NCI-H2029 (cell line): Measurements from ENCODE around the gene JARID2.
A peak's percentile ranks its signal among the peaks of the same experiment; 100 is the strongest.
"Not testable (repeated sequence)": the region's sequence is repeated elsewhere in the genome, so short reads cannot be mapped to it uniquely, and the experiment has no call there.

Source experiments
- DNase-seq: peaks from one replicate; lab custom pipeline; 2025; lab: John Stamatoyannopoulos, UW

JARID2 gene

DNA sequence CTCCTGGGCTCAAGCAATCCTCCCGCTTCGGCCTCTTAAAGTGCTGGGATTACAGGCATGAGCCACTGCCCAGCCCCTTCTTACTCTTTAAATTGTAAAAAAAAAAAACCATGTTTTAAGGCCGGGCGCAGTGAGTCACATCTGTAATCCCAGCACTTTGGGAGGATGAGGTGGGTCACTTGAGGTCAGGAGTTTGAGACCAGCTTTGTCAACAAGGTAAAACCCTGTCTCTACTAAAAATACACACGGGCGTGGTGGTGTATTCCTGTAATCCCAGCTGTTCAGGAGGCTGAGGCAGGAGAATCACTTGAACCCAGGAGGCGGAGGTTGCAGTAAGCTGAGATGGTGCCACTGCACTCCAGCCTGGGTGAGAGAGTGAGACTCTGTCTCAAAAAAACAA is 43.6 kb downstream of the JARID2 start:
- not testable (repeated sequence) for DNase-seq

DNA sequence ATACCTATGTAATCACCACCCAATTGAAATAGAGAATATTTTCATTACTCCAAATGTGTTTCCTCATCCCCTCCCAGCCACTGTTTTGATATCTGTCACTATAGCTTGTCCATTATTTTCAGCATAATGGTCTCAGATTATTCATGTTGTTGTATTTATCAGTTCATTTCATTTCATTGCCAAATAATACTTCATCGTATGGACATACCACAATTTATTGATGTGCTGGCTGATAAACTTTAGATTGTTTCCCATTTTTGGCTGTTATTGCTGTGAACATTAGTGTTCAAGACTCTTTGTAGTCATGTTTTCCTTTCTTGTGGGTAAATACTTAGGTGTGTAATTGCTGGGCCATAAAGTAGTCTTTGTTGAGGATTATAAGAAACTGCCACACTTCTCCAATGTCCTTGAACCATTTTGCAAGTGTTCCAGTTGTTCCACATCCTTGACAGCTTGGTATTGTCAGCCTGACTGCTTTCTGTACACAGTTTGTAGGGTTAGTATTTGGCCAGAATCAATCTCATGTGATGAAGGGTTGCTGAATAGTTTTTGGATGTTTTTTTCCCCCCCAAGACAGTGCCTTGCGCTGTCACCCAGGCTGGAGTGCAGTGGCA is 44.3 kb downstream of the JARID2 start:
- DNase-seq, result no peak

DNA sequence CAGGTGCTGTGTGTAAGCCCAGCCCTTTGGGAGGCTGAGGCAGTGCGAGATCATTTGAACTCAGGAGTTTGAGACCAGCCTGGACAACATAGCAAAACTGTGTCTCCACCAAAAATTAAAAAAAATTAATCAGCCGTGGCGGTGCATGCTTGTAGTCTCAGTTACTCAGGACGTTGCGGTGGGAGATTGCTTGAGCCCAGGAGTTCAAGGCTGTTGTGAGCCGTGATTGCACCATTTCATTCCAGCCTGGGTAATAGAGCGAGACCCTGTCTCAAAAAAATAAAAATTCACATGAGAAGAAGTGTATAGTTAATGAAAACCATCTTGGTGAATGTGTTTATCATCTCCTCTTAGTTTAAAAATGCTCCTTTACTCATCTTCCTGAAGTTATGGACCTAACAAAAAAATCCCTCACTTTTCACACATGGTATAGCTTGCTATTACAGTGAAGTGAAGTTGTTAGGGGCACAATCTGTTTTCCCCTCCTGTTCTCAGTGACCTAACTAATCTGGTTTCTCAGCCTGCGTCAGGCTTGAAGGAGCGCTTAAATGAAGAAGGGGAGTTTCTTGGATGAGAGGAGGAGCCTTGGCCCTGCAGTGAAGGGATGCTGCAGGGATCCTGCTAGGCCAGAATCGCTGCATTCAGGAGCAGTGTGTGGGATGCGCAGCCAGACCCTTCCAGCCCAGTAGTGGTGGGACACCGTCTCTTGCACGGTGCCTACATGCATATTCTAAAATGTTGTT is 45.3 kb downstream of the JARID2 start:
- no peak for DNase-seq

DNA sequence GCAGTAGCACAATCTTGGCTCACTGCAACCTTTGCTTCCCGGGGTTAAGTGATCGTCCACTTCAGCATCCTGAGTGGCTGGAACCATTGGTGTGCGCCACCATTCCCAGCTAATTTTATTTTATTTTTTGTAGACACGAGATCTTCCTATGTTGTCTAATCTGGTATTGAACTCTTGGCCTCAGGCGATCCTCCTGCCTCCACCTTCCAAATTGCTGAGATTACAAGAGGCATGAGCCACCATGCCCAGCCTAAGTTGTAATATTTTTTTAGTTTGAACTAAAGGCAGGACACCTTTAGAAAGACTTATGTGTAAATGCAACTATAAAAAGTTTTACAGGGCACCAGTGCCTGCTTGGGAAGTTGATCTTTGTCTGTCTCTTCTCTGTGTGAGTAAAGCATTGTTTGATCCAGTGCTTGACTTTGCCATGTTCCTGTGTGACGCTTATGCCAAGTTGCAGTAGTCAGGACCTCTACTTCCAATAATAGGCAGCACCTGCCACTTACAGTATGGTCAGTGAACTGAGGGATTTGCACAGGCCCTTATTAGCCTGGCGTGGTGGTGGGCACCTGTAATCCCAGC is 46.9 kb downstream of the JARID2 start:
- DNase-seq, result no peak

DNA sequence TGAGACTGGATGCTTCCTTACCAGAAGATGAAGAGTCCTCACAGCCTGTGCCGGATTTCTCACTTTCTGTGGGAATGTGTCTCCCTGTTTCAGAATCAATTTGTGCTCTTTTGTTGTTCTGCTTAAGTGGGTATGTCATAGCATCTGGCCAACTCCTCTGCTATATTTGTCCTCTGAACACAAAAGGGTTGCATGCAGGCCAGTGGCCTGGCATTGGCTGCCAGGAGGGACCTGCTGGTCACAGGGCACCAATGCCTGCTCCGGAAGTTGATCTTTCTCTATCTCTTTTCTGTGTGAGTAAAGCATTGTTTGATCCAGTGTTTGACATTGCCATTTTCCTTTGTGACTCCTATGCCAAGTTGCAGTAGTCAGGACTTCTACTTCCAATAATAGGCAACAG is 47.8 kb downstream of the JARID2 start:
- DNase-seq, result peak; percentile 88

DNA sequence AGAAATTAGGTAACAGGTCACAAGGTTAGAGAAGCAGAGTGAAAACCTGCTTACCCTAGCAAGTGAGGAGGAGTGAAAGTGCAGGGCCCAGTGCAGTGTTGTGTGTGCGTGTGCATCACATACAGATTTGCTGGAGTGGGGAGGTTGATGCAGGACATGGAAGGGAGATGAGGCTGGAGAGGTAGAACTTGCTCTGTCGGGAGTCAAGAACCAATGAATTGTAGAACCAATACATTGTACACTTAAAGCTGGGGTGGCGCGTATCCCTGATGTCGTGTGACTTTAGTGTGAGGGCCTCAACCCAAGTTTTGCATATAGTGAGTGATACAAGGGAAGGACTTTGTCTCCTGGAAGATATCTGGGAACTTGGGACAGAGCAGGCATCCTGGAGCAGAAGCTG is 48.6 kb downstream of the JARID2 start:
- no peak for DNase-seq

DNA sequence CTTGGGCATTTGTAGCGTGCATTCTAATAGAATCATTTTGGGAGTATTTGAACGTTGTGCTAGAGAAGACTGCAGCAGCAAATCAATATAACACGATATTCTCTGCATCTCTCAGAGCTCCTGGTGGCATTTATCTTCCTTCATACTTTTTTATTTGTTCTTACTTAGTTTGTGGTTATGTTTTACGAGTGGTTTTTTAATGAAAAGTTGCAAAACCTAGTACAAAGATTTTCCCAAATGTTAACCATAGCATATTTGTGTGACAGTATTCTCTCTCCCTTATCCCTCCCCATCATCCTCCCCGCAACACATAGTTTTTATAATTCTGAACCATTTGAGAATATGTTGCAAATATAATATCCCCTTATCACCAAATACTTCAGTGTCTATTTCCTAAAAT is 50.4 kb downstream of the JARID2 start:
- no peak for DNase-seq

DNA sequence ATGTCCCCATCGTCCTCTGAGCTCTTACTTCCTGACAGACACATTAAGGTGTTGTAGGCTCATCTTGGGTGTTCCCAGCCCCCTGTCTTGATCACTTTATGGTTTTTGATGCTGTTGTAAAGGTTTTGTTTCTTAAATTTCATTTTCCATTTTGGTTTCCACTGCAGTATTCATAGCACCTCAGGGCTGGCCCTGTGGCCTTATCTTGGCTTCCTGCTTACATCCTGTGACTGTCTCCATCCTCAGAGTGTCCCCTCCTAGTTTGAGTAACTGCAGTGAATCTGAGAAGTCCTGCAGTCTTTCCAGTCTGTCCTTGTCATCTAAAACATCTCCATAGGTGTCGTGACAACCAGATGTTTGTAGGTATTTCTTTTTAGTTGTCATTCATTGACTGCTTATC is 50.9 kb downstream of the JARID2 start:
- DNase-seq, result no peak

DNA sequence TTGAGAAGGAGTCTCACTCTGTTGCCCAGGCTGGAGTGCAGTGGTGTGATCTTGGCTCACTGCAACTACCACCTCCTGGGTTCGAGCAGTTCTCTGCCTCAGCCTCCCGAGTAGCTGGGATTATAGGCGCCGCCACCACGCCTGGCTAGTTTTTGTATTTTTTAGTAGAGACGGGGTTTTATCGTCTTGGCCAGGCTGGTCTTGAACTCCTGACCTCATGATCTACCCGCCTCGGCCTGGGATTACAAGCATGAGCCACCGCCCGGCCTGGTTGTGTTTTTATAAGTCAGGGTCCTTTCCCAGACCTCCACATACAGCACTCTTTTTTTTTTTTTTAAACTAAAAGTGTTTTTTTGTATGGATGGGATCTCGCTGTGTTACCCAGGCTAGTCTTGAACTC is 51.3 kb downstream of the JARID2 start:
- not testable (repeated sequence) for DNase-seq

DNA sequence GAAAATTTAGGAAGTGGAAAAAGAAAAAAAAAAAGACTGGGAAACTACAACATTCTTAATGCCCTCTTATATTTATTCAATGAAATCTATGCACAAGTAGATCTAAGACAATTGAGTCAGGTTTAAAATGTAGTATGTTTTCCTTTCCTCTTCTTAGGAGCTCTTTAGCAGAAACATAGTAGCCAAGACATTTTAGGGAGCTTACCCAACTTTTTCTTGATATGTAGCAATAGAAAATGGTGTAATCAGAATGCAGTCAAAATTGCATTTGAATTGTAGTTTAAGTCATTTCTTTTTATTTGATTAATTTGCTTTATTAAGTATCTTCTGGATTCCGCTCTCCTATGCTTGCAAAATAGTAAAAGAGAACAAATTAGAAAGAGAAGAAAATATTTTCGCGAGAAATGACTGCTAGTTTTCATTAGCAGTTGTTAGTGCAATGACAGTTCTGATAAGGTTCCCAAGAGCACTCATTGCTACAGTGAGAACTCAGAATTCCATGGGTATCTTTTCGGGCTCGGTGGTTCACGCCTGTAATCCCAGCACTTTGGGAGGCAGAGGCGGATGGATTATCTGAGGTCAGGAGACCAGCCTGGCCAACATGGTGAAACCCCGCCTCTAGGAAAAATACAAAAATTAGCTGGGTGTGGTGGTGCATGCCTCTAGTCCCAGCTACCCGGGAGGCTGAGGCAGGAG is 52.2 kb downstream of the JARID2 start:
- no peak for DNase-seq

DNA sequence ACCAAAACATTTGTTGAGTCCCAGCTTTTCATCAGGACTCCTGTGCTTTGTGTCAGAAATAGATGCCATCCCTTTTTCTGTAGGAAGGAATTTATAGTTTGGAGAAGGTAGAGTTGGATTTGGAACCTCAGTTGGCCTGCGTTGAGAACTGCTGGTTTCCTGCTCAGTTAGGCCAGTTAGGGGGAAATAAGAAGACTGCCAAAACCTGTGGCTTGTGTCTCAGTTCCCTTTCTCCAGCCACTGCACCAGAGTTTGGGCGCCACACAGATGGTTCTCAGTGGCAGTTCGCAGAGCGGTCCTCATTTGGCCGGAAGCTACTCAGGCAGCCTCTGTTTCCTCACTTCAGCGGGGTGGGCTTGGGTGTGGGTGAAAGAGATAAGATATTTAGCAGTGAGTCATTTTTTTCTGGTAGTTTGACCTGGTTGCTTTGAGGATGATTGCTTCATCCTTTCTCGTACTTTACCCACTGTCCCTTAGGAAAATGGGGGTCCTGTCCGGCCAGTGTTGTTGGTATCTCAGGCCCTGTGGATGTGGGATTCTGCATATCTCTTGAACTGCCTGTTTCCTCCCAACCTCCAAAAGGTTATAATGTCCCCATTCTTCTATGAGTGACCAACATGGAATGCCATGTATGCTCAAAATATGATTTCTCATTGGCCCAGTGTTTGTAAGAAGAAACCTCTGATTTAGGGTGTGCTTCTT is 53.7 kb downstream of the JARID2 start:
- no peak for DNase-seq

DNA sequence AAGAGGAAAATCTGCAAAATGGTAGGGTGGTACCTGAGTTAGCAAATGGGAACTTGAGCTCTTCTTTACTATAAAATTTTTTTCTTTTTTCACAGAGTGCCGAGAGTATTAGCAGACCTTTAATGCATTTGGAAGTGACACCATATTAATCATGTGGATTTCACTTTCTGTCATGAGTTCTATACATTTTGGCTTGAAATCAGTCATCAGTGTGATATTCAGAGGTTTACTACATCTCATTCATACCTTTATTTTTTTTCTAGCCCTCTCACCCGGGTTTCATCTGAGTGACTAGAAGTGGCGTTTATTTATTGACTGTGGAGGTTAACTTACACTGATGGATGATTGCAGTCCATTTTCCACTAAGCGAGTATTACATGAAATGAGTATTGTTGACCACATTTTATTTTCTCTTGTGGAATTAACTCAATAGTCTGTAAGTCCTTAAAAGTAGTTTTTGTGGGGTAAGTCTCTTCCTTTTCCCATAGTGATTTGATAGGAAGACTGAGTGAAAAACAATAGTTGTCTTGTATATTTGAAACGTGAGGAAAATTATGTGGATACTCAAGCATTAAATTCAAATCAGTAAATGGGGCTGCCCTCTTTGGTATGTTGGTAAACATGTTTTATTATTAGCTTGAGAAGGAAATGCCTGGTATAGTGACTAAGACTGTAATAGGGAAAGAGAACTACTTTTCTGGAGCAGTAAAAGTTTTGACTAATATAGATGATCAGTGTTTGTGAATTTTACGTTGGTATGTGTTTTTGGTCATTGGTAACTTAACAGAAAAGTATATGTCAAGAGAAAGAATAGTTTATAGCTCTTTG is 55.5 kb downstream of the JARID2 start:
- no peak for DNase-seq

DNA sequence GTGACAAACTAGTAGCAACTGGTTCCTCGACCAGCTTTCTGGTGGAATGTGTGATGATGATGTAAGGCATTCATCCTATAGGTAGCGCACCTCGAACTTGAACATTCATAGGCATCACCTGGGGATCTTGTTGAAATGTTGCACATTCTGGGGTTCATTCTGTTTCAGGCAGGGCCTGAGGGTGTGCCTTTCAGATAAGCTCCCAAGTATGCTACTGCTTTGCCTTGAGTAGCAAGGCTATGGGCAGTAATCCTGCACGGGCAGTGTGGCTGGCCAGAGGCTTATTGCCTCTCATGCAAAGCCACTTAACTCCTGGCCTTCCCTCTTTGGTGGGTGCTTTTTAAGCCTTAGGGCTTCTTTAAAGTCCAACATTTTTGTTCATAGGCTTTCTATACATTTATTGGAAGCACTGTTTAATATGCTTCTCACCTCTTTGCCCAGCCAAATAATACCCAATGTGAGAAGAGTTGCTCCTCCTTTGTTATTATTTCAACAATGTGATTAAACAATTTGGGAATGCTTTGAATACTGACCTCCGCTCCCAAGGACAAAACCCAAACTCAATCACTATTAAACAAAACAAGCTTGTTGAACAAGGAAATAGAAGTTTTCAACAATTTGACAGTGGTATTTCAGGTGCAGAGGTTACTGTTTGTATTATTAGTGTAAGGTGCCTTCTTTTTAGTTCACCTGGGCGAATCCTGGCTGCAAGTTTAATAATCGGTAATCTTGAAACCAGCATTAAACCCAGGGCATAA is 57.5 kb downstream of the JARID2 start:
- no peak for DNase-seq

DNA sequence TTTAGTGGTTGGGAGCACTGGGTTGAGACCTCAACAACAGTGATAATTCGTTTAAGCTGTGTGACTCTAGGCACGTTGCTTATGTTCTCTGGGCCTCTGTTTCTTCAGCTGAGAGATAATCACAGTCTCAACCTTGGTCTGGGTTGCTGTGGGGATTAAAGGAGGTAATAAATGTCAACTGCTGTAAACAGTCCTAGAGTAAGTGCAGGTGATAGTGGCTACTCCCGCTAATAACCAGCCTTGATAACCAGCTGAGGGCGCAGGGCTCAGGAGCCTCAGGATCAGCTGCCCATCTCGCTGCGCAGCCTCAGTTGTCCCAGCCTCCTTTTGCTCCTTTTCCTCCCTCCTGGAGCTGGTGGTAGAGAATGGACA is 58.0 kb downstream of the JARID2 start:
- DNase-seq, result no peak

DNA sequence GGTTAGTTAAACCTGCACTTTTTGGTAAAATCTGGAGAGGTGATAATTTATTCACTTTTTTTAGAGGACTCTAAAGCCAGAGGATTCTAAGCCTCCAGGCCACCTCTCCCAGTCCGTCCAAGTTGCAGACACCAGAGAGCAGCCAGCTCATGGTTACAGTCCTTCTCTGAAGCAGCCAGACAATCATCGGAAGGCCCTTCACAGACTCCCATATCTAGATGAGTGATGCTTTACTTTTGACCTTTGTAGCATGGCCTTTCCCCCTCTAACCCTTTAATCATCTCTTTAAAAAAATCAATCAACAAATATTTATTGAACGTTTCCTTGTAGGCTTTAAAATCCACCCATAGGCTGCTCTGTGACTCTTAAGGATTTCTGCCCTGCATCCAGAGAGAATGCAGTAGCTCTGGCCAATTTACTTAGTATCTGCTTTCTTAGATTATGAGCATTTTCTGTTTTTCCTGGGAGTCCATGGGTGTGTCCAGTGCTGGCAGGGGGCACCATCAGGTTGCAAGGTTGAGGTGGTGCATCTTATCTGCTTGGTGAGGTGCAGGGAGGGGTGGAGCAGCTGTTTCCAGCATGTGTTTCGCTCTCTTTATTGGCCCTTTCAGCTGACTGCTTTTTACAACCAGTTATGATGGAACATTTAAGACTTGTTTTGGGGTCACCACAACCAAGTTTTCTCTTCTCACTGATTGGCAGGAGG is 58.6 kb downstream of the JARID2 start:
- no peak for DNase-seq

DNA sequence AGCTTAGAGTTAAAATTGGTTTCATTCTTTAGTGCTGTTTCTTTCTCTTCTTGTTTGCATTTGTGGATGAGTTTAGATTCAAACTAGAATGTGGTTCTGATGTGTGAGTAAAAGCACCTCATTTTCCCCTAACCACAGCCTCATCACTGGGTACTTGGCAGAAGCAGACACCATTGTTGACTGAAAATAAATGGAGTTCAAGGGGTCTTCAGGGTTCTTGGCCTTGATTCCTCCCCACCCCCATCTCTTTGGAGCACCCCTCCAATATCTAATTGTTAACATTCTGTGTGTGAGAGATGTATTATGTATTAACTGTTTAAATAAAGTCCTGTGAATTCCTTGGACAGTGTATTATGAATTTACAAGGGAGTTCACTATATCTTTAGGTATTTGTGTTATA is 59.6 kb downstream of the JARID2 start:
- no peak for DNase-seq

DNA sequence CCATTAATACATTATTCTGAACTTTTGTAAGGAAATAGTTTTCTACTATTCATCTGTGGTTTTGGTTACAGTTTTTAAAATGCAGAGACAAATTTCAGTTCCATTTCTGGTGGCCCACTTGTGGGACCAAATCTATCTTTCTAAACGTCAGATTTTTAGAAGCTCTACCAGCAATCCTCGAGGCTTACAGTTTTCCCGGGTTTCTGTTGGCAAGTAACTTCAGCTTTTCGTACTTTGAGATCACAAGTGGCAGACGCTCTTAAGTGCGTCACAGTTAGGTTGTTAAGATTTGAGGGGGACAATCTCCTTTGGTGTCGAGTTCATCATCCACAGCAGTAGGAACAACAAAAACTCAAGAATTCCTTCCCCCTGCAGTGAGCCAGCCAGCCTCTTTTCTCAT is 60.0 kb downstream of the JARID2 start:
- DNase-seq, result no peak

DNA sequence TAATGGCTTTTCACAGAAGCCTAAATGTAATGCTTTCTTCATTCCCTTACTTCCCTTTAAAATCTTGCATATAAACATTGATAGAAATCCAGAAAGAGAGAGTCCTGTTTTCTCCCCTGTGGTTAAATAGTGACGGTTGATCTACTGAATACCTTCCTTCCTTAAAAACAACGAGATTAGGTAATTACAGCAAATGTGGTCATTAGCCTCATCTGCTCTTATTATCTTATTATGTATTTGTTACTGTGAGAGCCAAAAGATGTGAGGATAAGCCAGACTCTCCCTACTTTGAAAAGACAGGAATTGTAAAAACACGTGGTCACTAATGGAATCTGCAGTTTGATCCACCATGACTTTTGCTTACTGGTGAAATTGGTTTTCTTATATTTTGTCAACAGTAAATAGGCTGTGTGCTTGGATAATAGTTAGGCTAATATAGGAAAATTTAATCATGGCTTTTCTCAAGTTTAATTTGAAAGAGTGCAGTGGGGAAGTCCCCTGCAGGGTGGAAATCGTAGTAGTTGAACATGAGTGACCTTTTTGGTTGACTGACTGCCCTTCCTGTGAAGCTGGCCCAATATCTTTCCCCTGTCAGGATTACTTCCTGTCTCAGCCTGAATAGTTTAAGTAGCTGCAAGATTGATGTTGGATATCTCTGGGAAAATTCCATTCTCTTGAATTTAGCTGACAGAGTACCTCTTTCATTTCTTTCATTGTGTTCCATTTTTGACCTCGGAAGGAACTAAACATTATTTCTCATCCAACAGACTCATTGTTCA is 62.8 kb downstream of the JARID2 start:
- DNase-seq, result no peak

DNA sequence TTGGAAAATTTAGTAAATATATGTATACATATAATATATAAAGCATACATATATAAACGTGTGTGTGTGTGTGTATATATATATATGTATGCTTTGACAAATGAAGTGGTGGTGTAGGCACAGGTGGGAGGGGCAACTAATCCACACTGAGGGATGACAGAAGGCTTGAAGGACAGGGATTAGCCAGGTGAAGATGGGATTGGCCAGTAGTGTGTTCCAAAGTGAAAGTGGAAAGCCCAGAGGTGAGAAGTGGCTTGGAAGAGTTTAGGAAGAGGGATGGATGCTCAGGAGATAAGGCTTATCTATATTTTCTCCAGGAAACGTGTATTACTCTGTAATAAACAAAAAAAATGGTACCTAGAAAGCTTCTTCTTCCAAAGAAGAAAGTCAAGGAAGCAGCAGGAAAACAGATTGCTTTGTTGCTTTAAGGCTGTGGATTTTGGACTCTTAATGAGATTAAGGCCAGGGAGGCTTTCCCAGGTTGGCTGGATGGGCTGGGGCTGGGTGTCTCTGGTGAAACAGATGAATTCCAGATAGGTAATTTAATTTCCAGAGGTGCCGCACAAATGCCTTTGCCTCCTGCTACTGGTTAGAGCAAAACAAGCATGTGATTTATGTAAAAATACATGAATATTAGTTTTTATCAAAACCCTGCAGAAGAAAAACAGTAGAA is 63.9 kb downstream of the JARID2 start:
- DNase-seq, result no peak
